Fibroblast of skin of left quadriceps (primary cell): Measurements from ENCODE around the gene TBC1D9B.

Source experiments
- DNase-seq, 2 experiments: peaks; one replicate each; pipeline ENCODE4 v3.0.0-alpha.2; 2013; ENCODE audit warnings: low read depth in 2 of 2

TBC1D9B gene

GRCh38 chr5:179869641-179870402 lies 37.9 kb downstream of the TBC1D9B start:
- DNase-seq: no peak

GRCh38 chr5:179869101-179869500 lies 38.6 kb downstream of the TBC1D9B start:
- no peak for DNase-seq

- DNase-seq: no peak
Measured at GRCh38 chr5:179868541-179868940, 39.2 kb downstream of the TBC1D9B start.

- no peak for DNase-seq
Measured at GRCh38 chr5:179867476-179867875, 40.2 kb downstream of the TBC1D9B start.

GRCh38 chr5:179867079-179867465 lies 40.6 kb downstream of the TBC1D9B start:
- no peak for DNase-seq

- DNase-seq: no peak
Measured at GRCh38 chr5:179866241-179867078, 41.2 kb downstream of the TBC1D9B start.

DNA sequence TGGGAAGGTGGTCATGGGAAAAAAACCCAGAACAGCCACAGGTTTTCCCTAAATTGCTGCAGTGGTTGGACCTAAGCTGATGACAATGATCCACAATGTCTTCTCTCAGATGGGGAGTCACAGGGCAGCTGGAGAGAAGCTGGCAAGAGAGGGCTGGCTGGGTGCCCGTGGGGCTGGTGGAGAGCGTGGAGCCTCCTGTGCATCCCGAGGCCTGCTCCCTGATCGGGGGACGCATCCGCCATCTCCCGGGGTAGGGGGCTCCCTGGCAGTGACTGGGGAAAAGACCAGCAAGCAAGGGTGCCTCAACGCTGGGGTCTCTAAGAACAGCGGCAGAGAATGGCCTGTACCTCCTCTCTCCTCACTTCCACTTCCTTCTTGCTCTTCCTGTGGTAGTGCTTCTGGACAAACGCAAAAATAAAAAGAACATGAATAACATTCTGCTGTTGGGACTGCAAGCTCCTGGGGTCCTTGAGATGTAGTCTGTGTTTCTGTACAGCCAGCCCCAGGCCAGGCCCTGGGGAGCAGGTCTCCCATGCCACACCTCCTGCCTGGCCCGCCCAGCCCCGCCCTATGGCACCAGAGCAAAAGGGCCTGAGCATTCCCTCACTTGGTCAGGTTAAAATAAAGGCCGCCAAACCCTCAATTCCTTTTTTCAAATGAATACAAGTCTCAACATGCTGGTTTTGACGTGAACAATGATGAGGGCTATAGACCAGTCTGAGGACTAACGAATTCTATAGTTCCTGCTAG lies 42.0 kb downstream of the TBC1D9B start:
- no peak for DNase-seq

DNA sequence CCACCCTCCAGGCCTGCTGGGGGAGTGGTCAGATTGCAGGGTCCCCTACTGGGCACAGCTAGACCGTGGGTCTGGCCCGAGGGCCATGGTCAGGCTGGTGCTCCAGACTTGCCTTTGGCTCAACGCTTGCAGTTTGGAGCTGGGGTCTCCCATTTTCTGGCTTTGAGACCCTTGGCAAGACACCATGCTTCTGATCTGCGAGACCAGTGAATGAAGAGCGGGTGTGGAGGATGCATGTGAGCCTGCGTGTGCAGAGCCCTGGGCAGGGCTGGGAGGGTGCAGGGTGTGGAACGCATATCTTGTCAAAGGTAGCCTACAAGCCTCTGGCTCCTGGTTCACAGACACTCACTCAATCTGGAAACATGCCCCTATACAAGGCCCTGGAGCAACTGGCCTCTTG lies 43.0 kb downstream of the TBC1D9B start:
- DNase-seq: no peak

- DNase-seq: no peak
Measured at GRCh38 chr5:179863449-179864085, 44.1 kb downstream of the TBC1D9B start.

- no peak for DNase-seq
Measured at GRCh38 chr5:179862891-179863290, 44.8 kb downstream of the TBC1D9B start.

DNA sequence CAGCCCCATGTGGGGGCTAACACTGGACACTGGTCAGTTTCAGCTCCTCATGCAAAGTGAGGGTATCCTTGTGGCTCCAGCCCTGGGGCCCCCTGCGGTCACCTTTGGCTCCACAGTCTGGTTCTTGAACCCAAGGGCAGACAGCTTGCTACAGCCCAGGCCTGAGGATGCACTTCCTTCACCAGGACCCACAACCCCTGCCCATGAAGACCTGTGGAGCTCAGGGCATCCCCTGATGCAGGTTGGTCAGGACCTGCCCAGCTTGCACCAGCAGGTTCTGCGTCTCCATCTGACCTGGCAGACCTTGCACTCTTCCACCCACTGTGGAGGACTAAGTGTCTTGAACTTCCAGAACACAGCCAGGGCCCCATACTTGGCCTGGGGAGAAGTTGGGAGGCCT lies 45.4 kb downstream of the TBC1D9B start:
- DNase-seq: no peak

GRCh38 chr5:179860301-179860700 lies 47.4 kb downstream of the TBC1D9B start:
- DNase-seq: no peak

DNA sequence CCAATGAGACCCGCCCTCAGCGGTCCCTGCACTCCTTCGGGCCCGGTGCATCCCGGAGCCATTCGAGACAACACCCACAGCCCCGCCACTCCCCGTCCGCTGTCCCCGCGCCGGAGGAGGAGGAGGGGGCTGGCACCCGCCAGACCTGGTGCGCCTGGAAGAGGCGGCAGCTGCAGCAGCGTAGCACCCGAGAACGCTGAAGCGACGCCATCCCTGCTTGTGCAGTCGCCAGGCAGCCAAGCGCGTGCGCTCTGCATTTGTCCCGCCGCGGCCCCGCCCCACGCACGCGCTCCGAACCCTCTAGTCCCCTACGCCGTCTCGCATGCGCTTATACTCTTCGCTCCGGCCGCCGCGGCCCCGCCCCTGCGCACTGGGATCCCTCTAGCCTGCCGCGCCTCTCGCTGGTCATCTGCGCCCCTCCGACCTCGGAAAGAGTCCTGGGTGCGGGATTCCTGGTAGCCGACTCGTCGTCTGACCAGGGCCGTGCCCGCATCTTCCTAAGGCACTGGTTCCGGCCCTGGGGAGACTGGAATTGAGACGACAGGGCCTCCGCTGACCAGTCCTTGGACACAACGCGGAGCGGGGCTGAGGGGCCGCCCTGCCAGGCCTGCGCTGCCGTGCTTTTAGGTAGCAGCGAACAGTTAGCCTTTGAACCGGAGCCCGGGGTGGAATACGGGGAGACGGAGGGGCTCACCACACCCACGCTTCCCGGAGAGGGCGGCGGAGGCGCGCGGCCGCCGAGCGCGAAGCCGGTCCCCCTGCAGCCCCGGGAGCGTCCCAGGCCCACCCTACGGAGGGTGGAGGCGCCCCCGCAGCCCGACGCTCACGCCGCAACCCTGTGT lies 48.9 kb downstream of the TBC1D9B start, which contains the start of gene MRNIP:
TSS of gene MRNIP (minus strand) at position 232 of the 842 bp plus-strand sequence. CDS start at position 211, 21 bp downstream.
- DNase-seq: peak; percentile 74

DNA sequence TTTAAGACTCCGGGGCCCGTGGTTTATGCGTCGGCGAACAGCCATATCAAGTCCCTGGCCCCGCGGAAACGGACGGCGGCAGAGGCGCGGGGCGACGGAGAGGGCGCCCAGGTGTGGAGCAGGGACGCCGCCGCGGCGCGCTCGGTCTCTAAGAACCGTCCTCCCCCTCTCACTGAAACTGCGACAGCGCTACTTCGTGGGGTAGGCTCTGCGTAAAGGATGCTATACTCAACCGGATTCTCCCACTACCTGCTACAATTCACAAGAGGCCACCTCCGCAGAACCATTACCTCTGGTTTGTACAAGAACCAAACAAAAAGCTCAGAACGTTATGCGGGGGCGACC lies 49.5 kb downstream of the TBC1D9B start:
- no peak for DNase-seq

GRCh38 chr5:179854356-179854755 lies 53.3 kb downstream of the TBC1D9B start:
- no peak for DNase-seq

GRCh38 chr5:179852993-179853547 lies 54.6 kb downstream of the TBC1D9B start:
- no peak for DNase-seq

DNA sequence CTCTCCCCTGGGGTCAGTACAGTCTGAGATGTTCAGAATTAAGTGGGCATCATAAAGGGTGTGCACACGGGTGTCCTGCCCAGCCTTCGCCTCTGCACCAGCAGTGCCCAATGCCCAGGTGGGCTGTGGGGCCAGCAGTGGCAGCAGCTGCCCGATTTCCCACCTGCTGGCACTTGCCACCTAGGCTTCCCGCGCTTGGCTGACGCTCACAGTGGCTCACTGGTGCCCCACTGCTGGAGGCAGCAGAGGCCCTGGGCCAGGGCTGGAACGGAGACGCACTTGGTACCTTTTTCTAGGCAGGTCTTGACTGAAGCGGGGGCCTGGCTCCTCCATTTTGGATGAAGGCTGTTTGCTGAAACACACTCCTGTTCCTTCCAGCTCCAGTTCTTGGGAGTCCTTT lies 66.1 kb downstream of the TBC1D9B start:
- no peak for DNase-seq

DNA sequence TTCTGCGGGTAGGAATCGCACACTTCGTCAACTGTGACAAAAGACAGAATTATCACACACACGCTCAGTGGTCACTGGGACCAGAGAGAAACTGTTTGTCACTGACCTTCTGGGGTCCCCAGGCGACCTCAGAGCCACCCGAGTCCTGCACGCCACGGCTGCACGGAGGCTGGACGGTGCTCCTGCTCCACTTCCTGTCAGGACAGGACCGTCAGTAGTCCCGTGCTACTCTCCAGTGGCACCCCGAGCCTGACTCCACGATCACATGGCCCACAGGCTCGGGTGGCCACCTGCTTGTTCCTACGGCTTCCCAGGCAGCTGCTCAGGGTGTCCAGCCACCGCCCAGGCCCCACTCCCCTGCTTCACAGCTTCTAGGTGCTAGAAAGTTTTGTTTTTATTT lies 66.9 kb downstream of the TBC1D9B start:
- no peak for DNase-seq

GRCh38 chr5:179840321-179840720 lies 67.4 kb downstream of the TBC1D9B start:
- DNase-seq: no peak
